K562 (cell line): ENCODE results near the gene EPGN. TPM values are rescaled to one million over a fixed set of nuclear protein-coding genes. Genes with fewer than 3 reads are reported as not detected.

Experiments
- ARHGAP35 ChIP-seq: fragments of 450-650 bp; IDR thresholded peaks from 2 replicates; pipeline ENCODE4 v1.6.1; 2018; ENCODE audit not compliant: partially characterized antibody
- ARID3A ChIP-seq: IDR thresholded peaks from 2 replicates; pipeline ENCODE4 v1.6.1; 2012; ENCODE audit warnings: low read depth, low read length, improper control_type of control experiment, borderline replicate concordance
- CCNT2 ChIP-seq: IDR thresholded peaks from 2 replicates; pipeline ENCODE4 v1.6.1; 2011; ENCODE audit warnings: borderline replicate concordance, low read depth, mild to moderate bottlenecking, moderate library complexity, mixed read lengths, low read length; ENCODE audit not compliant: insufficient read length; ENCODE audit errors: extremely low read depth
- E2F3 ChIP-seq: fragments of 250-450 bp; sonication (Bioruptor Pico); IDR thresholded peaks from 2 replicates; pipeline ENCODE4 v1.4.0; 2020; ENCODE audit warnings: mild to moderate bottlenecking
- HNRNPH1 ChIP-seq: fragments of 200-400 bp; formaldehyde crosslinking; optimal IDR thresholded peaks from 2 replicates; pipeline ENCODE3; 2017; ENCODE audit warnings: low read depth, mild to moderate bottlenecking, low read length, moderate library complexity
- NFATC3 ChIP-seq: fragments of 450-650 bp; IDR thresholded peaks from 2 replicates; pipeline ENCODE4 v1.6.1; 2017; ENCODE audit warnings: mild to moderate bottlenecking
- NRF1 ChIP-seq, 2 experiments: fragments of 450-650 bp; IDR thresholded peaks in 1 of 2; conservative IDR thresholded peaks in 1 of 2; 2 replicates each; pipeline ENCODE4 v1.6.1; 2014; ENCODE audit warnings: mild to moderate bottlenecking in 2 of 2
- RFX1 ChIP-seq: fragments of 450-650 bp; IDR thresholded peaks from 2 replicates; pipeline ENCODE4 v1.6.1; 2016; ENCODE audit warnings: mild to moderate bottlenecking, moderate library complexity
- RNF2 ChIP-seq: sonication (generic); IDR thresholded peaks from 2 replicates; pipeline ENCODE4 v1.6.1; 2016
- SLC30A9 ChIP-seq: fragments of 250-450 bp; sonication (Bioruptor Pico); IDR thresholded peaks from 2 replicates; pipeline ENCODE4 v1.8.0; 2022; ENCODE audit warnings: mild to moderate bottlenecking, moderate library complexity
- ZC3H4 ChIP-seq: sonication (generic); formaldehyde crosslinking; IDR thresholded peaks from 2 replicates; pipeline ENCODE4 v1.9.0; 2021; ENCODE audit warnings: missing genetic modification reagents, borderline replicate concordance
- ZKSCAN1 ChIP-seq: fragments of 150-350 bp; IDR thresholded peaks from 2 replicates; pipeline ENCODE4 v1.6.1; 2016; ENCODE audit warnings: low read depth, low read length
- ZNF764 ChIP-seq: fragments of 250-450 bp; sonication (Bioruptor Pico); IDR thresholded peaks from 2 replicates; pipeline ENCODE4 v1.4.0; 2020; ENCODE audit warnings: low read depth, mild to moderate bottlenecking, moderate library complexity
- polyA plus RNA-seq, 8 experiments: library from polyadenylated mRNA; depleted of rRNA in 4 of 8; stranded (reverse) in 5 of 8; unstranded in 3 of 8; fragments of >200 nt; fragmentation: Nextera tagmentation in 2 of 8; fragmentation: Illumina TruSeq in 1 of 8; extraction: Ambion mirVana in 2 of 8; extraction: Trizol in 1 of 8; gene quantifications; 2 replicates each; pipeline versions ENCODE4 v1.2.1 to v1.2.3, GENCODE V29; 2011 to 2014; ENCODE audit warnings: inconsistent platforms in 1 of 8, missing spikeins in 1 of 8
- total RNA-seq, 7 experiments: library from RNA; depleted of rRNA in 6 of 7; stranded (reverse); fragments of >200 nt in 6 of 7; fragmentation: Illumina TruSeq in 2 of 7; extraction: Trizol in 2 of 7; gene quantifications; 2 replicates each; pipeline versions ENCODE4 v1.2.1 to v1.2.3, GENCODE V29; 2011 to 2021; ENCODE audit warnings: low replicate concordance in 1 of 7
- TF ChIP-seq, protein P1 (sequence below): fragments of 250-450 bp; sonication (Bioruptor Pico); IDR thresholded peaks from 2 replicates; pipeline ENCODE4 v1.5.0; 2022; ENCODE audit warnings: mild to moderate bottlenecking
- TF ChIP-seq, protein P2 (sequence below): fragments of 450-650 bp; formaldehyde crosslinking; conservative IDR thresholded peaks from 2 replicates; pipeline ENCODE4 v1.4.0; 2022; ENCODE audit warnings: mild to moderate bottlenecking, missing genetic modification characterization
- TF ChIP-seq, protein P3 (sequence below): fragments of 250-450 bp; sonication (Bioruptor Pico); IDR thresholded peaks from 2 replicates; pipeline ENCODE4 v1.5.0; 2021; ENCODE audit warnings: mild to moderate bottlenecking, borderline replicate concordance
- TF ChIP-seq, protein P4 (sequence below): sonication (generic); IDR thresholded peaks from 2 replicates; pipeline ENCODE4 v1.6.1; 2016
- TF ChIP-seq, protein P5 (sequence below): fragments of 250-450 bp; sonication (Bioruptor Pico); IDR thresholded peaks from 2 replicates; pipeline ENCODE4 v1.8.0; 2022; ENCODE audit warnings: moderate library complexity, mild to moderate bottlenecking, inconsistent platforms

EPGN gene
- total and polyA plus RNA-seq, 9 of the 15 experiments (the other 6 are each of a cell fraction or from before 2014, with no cell fraction given) = 0.10 to 0.56 TPM; not detected in 7

GRCh38 chr4:74320559-74321118, 12.4 kb downstream of the EPGN start (continued):
- no peak for TF ChIP-seq ZKSCAN1
- no peak for TF ChIP-seq ARHGAP35
- peak; percentile 87 for TF ChIP-seq ARID3A
- TF ChIP-seq HNRNPH1 = no peak
- no peak for TF ChIP-seq RNF2
- no peak for TF ChIP-seq ZNF764
- no peak for TF ChIP-seq NFATC3
- TF ChIP-seq, protein P1, sequence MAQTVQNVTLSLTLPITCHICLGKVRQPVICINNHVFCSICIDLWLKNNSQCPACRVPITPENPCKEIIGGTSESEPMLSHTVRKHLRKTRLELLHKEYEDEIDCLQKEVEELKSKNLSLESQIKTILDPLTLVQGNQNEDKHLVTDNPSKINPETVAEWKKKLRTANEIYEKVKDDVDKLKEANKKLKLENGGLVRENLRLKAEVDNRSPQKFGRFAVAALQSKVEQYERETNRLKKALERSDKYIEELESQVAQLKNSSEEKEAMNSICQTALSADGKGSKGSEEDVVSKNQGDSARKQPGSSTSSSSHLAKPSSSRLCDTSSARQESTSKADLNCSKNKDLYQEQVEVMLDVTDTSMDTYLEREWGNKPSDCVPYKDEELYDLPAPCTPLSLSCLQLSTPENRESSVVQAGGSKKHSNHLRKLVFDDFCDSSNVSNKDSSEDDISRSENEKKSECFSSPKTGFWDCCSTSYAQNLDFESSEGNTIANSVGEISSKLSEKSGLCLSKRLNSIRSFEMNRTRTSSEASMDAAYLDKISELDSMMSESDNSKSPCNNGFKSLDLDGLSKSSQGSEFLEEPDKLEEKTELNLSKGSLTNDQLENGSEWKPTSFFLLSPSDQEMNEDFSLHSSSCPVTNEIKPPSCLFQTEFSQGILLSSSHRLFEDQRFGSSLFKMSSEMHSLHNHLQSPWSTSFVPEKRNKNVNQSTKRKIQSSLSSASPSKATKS (CRISPR knock-in tag) = no peak
- no peak for TF ChIP-seq NRF1 (conservative IDR thresholded peaks at IDR 0.05 in 1 of 2, IDR thresholded peaks at IDR 0.05 in 1 of 2)
- TF ChIP-seq, protein P2, sequence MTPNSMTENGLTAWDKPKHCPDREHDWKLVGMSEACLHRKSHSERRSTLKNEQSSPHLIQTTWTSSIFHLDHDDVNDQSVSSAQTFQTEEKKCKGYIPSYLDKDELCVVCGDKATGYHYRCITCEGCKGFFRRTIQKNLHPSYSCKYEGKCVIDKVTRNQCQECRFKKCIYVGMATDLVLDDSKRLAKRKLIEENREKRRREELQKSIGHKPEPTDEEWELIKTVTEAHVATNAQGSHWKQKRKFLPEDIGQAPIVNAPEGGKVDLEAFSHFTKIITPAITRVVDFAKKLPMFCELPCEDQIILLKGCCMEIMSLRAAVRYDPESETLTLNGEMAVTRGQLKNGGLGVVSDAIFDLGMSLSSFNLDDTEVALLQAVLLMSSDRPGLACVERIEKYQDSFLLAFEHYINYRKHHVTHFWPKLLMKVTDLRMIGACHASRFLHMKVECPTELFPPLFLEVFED (CRISPR knock-in tag) = no peak
- TF ChIP-seq, protein P3, sequence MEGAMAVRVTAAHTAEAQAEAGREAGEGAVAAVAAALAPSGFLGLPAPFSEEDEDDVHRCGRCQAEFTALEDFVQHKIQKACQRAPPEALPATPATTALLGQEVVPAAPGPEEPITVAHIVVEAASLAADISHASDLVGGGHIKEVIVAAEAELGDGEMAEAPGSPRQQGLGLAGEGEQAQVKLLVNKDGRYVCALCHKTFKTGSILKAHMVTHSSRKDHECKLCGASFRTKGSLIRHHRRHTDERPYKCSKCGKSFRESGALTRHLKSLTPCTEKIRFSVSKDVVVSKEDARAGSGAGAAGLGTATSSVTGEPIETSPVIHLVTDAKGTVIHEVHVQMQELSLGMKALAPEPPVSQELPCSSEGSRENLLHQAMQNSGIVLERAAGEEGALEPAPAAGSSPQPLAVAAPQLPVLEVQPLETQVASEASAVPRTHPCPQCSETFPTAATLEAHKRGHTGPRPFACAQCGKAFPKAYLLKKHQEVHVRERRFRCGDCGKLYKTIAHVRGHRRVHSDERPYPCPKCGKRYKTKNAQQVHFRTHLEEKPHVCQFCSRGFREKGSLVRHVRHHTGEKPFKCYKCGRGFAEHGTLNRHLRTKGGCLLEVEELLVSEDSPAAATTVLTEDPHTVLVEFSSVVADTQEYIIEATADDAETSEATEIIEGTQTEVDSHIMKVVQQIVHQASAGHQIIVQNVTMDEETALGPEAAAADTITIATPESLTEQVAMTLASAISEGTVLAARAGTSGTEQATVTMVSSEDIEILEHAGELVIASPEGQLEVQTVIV (CRISPR knock-in tag) = no peak
- TF ChIP-seq, protein P4, sequence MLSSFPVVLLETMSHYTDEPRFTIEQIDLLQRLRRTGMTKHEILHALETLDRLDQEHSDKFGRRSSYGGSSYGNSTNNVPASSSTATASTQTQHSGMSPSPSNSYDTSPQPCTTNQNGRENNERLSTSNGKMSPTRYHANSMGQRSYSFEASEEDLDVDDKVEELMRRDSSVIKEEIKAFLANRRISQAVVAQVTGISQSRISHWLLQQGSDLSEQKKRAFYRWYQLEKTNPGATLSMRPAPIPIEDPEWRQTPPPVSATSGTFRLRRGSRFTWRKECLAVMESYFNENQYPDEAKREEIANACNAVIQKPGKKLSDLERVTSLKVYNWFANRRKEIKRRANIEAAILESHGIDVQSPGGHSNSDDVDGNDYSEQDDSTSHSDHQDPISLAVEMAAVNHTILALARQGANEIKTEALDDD = no peak
- TF ChIP-seq ZC3H4 (CRISPR knock-in tag) = no peak
- TF ChIP-seq, protein P5, sequence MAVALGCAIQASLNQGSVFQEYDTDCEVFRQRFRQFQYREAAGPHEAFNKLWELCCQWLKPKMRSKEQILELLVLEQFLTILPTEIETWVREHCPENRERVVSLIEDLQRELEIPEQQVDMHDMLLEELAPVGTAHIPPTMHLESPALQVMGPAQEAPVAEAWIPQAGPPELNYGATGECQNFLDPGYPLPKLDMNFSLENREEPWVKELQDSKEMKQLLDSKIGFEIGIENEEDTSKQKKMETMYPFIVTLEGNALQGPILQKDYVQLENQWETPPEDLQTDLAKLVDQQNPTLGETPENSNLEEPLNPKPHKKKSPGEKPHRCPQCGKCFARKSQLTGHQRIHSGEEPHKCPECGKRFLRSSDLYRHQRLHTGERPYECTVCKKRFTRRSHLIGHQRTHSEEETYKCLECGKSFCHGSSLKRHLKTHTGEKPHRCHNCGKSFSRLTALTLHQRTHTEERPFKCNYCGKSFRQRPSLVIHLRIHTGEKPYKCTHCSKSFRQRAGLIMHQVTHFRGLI = no peak
- no peak for TF ChIP-seq SLC30A9
- no peak for TF ChIP-seq E2F3 (CRISPR knock-in tag)
- TF ChIP-seq RFX1 = no peak
- no peak for TF ChIP-seq CCNT2
